Lower leg skin (tissue), 4 donors: ENCODE measurements around the gene ZNF79. TPM values are rescaled to one million over a fixed set of nuclear protein-coding genes. Genes with fewer than 3 reads are reported as not detected.
A peak's percentile ranks its signal among the peaks of the same experiment; 100 is the strongest.

Experiments
- DNase-seq, 2 donors: peaks; one replicate each; pipeline ENCODE4 v3.0.0-alpha.2; 2019; ENCODE audit warnings: low spot score in 2 of 2
- H3K4me3 ChIP-seq: fragments of 200-600 bp; sonication (generic); 2 replicates; pipeline ENCODE4 v1.5.1; 2017; ENCODE audit warnings: mild to moderate bottlenecking, low read depth; ENCODE audit not compliant: poor library complexity, severe bottlenecking
- POLR2A ChIP-seq, 2 donors: fragments of 450-650 bp; IDR thresholded peaks; one replicate each; pipeline ENCODE4 v1.6.1; 2016 to 2017; ENCODE audit warnings: antibody characterized with exemption in 2 of 2, mild to moderate bottlenecking in 1 of 2, moderate library complexity in 1 of 2
- WGBS, 2 donors: methylation state at CpG; one replicate each; pipeline ENCODE4 v1.1.5; 2018; 5-methylcytosine and 5-hydroxymethylcytosine counted together
- intact Hi-C: fragments of 100-400 bp; cut with DNase I; formaldehyde crosslinking; loops from one replicate; pipeline ENCODE4 v1.15.0; 2023; ENCODE audit warnings: low total_unique reads
- total RNA-seq, 4 donors: library from RNA; depleted of rRNA; stranded (reverse); fragments of >200 nt; gene quantifications; one replicate each; pipeline ENCODE4 v1.1.0, GENCODE V29; 2016
- TF ChIP-seq, protein P1 (sequence below), 3 donors: fragments of 450-650 bp; IDR thresholded peaks; one replicate each; pipeline ENCODE4 v1.5.1; 2016; ENCODE audit warnings: antibody characterized with exemption in 3 of 3, mild to moderate bottlenecking in 3 of 3, moderate library complexity in 2 of 3

ZNF79 gene
- total RNA-seq, 4 donors from 2014 or later, result 9.2 to 12.1 (median 9.8) TPM

DNA sequence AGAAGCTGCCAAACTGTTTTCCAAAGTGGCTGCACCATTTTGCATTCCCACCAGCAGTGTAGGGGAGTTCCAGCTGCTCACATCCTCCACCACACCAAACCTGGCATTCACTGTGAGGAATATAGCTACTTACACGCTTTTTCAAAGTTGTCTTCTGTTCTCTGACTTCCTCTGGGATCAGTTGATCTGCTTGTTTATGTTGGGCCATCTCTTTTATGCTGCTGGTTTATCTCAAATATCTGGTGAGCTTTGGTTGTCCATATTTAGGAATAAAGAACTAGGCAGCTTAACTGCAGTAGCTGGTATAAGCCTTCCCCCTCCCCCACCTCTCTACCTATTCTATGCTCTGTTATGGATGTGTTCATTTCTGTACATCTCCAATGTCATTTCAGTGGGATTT, 8.5 kb upstream of the ZNF79 start:
- intact Hi-C loops, result no loop called here
- DNase-seq, result no peak
- no peak for TF ChIP-seq POLR2A (IDR thresholded peaks at IDR 0.05)
- TF ChIP-seq, protein P1, sequence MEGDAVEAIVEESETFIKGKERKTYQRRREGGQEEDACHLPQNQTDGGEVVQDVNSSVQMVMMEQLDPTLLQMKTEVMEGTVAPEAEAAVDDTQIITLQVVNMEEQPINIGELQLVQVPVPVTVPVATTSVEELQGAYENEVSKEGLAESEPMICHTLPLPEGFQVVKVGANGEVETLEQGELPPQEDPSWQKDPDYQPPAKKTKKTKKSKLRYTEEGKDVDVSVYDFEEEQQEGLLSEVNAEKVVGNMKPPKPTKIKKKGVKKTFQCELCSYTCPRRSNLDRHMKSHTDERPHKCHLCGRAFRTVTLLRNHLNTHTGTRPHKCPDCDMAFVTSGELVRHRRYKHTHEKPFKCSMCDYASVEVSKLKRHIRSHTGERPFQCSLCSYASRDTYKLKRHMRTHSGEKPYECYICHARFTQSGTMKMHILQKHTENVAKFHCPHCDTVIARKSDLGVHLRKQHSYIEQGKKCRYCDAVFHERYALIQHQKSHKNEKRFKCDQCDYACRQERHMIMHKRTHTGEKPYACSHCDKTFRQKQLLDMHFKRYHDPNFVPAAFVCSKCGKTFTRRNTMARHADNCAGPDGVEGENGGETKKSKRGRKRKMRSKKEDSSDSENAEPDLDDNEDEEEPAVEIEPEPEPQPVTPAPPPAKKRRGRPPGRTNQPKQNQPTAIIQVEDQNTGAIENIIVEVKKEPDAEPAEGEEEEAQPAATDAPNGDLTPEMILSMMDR (IDR thresholded peaks at IDR 0.05), result no peak
- no peak overlapping the region for H3K4me3 ChIP-seq
- 58 to 59% methylated on average over 1 of the region's 1 CpG for WGBS, 2 donors

DNA sequence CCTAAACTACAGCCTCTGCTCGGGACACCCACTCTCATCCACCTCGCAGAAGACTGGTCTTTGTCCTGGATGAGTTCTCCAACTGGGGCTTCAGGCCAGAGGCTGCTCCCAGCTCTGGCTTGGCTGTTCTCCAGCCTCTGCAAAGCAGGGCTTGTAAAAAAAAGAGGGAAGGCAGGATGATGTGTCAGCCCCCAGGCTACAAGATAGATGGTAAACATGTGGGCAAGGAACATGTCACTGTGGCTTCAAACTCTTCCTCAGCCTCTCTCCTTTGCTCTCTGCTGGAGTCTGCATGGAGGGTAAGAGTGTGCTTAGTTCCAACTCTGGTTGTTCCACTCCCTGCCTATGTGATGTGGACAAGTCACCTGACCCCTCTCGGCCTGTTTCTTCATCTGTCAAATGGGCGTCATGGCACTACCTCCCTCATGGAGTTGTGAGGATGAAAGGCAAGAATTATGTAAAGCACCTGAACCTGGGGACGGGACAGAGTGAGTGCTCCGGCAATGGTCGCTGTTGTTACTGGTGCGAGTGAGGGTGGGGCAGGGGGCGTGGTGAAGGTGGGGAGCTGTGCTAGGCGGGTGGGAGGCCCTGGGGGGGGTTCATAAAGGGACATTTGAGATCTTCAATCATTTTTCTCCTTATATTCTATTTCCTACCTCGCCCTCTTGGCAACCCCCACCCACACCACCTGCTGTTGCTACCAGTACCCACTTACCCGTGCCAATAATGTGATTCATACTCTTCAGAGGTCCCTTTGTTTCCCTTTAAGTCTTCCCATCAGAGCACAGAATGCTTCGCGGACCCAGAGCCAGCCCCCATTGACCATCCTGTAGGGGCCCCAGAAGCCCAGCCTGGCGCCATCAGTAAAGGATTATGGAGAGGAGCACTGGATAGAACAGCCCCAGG, 6.8 kb upstream of the ZNF79 start:
- no peak for TF ChIP-seq POLR2A (IDR thresholded peaks at IDR 0.05)
- TF ChIP-seq, protein P1 (IDR thresholded peaks at IDR 0.05), result no peak
- H3K4me3 ChIP-seq, result no peak overlapping the region
- DNase-seq, result peak in 1 of 2 donors; percentile 46
- intact Hi-C loops, result no loop called here
- 44 to 55% methylated on average over 15 of the region's 15 CpGs for WGBS, 2 donors

DNA sequence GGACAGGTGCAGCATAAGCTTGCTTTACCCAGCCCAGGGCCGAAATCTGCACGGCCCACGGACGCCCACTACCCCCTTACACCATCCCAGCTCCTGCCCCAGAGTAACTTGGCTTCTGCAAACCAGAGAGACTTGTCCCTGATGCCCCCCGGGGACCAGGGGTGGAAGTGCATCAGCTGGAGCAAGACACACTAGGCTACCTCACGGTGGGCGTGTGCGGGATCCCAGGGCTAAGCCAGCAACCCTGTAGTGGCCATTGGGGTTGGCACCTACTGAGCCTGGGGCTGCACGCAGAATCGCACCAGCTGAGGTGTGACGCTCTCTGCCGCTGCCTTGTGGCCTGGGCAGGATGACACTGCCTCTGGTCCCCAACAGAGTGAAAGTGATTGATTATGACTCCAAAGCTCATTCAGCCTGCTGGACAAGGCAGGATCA, 6.1 kb upstream of the ZNF79 start:
- H3K4me3 ChIP-seq, result no peak overlapping the region
- 58 to 68% methylated on average over 12 of the region's 12 CpGs for WGBS, 2 donors
- intact Hi-C loops, result no loop called here
- no peak for TF ChIP-seq POLR2A (IDR thresholded peaks at IDR 0.05)
- TF ChIP-seq, protein P1 (IDR thresholded peaks at IDR 0.05), result no peak
- DNase-seq, result no peak

DNA sequence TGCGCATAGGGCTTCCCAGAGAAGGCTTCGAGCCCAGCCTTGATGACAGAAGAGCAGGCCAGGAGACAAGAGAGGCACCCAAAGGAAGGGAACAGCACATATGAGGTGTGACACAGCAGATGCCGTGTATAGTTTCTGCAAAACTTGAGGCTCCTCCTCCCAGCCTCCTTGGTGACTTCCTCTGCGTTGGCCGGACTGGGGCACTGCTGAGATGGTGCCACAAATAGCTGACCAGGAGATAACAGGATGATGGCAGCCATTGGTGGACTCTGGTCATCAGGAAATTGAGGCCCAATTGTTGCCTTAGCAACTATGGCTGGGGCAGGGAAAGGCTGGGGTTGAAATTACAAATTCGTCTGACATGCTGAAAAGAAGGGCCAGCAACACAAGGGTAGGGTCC, 4.8 kb upstream of the ZNF79 start:
- 85 to 93% methylated on average over 6 of the region's 6 CpGs for WGBS, 2 donors
- intact Hi-C loops, result no loop called here
- no peak for DNase-seq
- no peak overlapping the region for H3K4me3 ChIP-seq
- no peak for TF ChIP-seq POLR2A (IDR thresholded peaks at IDR 0.05)
- TF ChIP-seq, protein P1 (IDR thresholded peaks at IDR 0.05), result no peak

DNA sequence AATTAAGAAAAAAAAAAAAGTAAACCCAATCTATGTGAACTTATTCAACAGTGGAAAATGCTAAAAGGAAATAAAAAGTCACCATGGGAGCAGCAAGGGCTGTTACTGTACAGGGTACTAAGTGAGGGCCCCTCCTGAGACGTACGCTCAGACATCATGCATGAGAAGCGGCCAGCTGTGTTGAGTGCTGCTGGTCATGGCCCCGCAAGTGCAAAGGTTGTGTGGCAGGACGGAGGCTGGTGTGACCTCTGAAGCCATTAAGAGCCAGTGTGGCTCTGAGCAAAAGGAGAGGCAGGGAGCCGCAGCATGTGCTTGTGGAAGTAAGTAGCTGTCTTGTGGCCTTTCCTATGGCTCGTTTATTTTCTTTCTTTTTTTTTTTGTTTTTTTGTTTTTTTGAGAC, 3.1 kb upstream of the ZNF79 start:
- WGBS, 2 donors, result 88 to 92% methylated on average over 7 of the region's 7 CpGs
- H3K4me3 ChIP-seq, result no peak overlapping the region
- no peak for TF ChIP-seq POLR2A (IDR thresholded peaks at IDR 0.05)
- TF ChIP-seq, protein P1 (IDR thresholded peaks at IDR 0.05), result no peak
- no peak for DNase-seq
- intact Hi-C loops, result no loop called here
